ENCODE measurements around the gene ACTL8.
"Not testable (repeated sequence)": the region's sequence is repeated elsewhere in the genome, so short reads cannot be mapped to it uniquely, and the experiment has no call there.

ACTL8 gene

DNA sequence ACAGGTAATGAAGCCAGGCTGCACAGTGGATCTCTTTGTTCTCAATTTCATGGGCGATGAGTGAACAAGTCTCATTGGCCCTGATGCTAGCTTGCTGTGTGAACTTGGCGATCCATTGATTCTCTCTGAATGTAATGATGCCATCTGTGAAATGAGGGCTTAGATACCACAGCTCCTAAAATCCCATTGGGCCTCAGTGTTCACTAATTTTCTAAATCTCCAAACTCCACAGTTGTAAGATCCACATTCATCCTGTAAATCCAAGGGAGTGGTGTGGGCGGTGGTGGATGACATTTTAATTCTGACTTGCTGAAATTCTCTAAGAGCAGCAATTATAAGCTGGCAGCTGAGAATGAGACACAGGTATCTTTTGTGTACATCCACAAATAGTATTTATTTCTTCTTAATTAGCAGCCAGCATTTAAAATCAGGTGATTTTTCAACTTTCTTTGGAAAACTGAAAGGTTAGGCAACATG, 9.6 kb upstream of the ACTL8 start:
- Mint-ChIP-seq H3K4me3 (no peak overlapping the region), H3K36me3 (no peaks in the 10 kb centered on the region), H3K9me3 (no peaks in the 10 kb centered on the region), H3K27me3 (peaks cover 27% of the 10 kb centered on the region), H3K4me1 (no peaks in the 10 kb centered on the region), H3K27ac (no peak overlapping the region)
- ATAC-seq, result no peak

DNA sequence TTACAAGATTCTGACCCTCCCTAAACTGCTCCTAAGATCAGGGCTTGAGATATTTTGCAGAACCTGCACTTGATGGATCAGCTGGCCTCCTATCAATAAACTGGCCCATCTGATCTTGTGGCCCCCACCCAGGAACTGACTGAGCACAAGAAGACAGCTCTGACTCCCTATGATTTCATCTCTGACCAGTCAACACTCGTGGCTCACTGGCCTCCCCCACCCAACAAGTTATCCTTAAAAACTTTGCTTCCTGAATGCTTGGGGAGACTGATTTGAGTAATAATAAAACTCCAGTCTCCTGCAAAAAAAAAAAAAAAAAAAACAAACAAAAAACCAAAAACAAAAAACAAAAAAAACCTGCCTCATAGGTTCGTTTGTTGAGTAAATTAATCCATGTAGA, 8.9 kb upstream of the ACTL8 start:
- H3K27ac Mint-ChIP-seq, H3K36me3 Mint-ChIP-seq, H3K4me3 Mint-ChIP-seq, H3K4me1 Mint-ChIP-seq, ATAC-seq, H3K9me3 Mint-ChIP-seq: not testable (repeated sequence)
- peaks cover 20% of the 10 kb centered on the region for H3K27me3 Mint-ChIP-seq

DNA sequence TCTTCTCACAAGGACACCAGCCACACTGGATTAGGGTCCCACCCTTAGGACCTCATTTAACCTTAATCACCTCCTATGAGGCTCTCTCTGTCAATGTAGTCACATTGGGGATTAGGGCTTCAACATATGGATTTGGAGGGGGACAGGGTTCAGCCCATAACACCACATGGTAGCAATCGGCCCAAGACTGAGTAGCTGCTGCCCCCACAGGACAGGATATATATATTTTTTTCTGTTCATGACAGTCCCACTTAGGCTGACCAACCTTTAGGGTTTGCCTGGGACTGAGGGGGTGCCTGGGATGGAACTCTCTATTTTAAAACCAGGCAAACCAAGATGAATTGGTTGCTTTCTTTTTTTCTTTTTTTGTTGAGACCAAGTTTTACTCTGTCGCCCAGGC, 8.2 kb upstream of the ACTL8 start:
- no peak overlapping the region for H3K27ac Mint-ChIP-seq
- no peaks in the 10 kb centered on the region for H3K4me1 Mint-ChIP-seq
- H3K4me3 Mint-ChIP-seq, result no peak overlapping the region
- no peak for ATAC-seq
- no peaks in the 10 kb centered on the region for H3K9me3 Mint-ChIP-seq
- H3K27me3 Mint-ChIP-seq, result peaks cover 13% of the 10 kb centered on the region
- no peaks in the 10 kb centered on the region for H3K36me3 Mint-ChIP-seq

DNA sequence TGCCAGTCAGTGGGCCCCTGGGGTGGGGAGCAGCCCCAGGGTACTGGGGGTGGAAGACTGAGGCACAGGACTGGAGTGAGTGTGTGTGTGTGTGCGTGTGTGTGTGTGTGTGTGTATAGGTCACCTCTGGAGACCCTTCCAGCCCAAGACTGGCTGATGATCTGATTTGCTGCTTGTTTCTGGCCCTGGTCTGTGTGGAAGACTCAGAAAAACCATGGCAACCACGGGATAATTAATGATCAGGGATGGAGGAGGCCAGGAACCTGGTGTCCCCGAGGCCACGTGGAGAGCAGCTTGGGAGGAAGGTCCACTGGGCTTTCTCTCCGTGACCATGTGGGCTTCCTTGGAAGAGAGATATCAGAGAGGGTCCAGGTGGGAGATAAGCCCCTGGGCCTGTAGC, 4.8 kb upstream of the ACTL8 start:
- H3K36me3 Mint-ChIP-seq, result no peaks in the 10 kb centered on the region
- H3K27ac Mint-ChIP-seq, result no peak overlapping the region
- no peaks in the 10 kb centered on the region for H3K4me1 Mint-ChIP-seq

DNA sequence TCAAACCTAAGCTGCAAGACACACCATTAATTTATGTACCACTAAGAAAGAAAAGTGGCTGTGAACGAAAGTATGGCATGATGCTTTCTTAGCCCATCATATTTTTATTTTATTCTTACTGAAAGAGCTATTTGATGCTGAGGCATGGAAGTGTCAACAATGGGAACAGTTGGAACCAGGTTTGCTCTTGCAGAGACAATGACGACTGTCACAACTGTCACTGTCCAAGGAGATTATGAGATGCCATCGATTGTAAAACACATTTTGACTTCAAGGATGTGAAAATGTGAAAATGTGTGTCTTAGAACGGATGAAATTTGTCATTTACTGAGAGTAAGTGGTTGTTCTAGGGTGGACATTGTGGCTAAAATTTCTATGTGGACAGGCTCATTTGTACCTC, 2.8 kb upstream of the ACTL8 start:
- Mint-ChIP-seq H3K4me3 (no peak overlapping the region), H3K27me3 (peaks cover 14% of the 10 kb centered on the region), H3K9me3 (peaks cover 14% of the 10 kb centered on the region), H3K27ac (no peak overlapping the region), H3K36me3 (no peaks in the 10 kb centered on the region), H3K4me1 (no peaks in the 10 kb centered on the region)
- no peak for ATAC-seq

More for the DNA sequence above, 4.8 kb upstream of the ACTL8 start:
- ATAC-seq, result no peak
- Mint-ChIP-seq H3K27me3 (peaks cover 19% of the 10 kb centered on the region), H3K4me3 (no peak overlapping the region), H3K9me3 (peaks cover 8% of the 10 kb centered on the region)

DNA sequence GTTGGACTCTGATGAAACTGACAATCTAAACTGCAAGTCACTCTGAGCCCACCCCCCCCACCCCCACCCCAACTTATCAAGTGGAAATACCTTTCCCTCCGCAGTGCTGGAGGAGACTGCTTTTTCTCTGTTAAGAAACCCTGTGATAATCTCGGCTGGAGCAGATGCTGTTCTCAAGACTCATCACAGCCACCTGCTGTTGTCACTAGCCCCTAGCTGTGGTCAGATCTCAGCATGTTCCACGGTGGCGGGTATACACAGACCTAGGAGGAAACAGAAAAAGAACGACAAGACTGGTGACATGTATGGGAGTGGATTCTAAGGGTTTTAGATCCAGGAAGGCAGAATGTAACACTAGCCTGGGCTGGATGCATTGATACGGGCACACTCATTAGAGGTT, 2.3 kb downstream of the ACTL8 start:
- no peak overlapping the region for H3K27ac Mint-ChIP-seq
- peaks cover 6% of the 10 kb centered on the region for H3K36me3 Mint-ChIP-seq
- no peaks in the 10 kb centered on the region for H3K4me1 Mint-ChIP-seq
- H3K27me3 Mint-ChIP-seq, result peaks cover 8% of the 10 kb centered on the region
- H3K9me3 Mint-ChIP-seq, result peaks cover 38% of the 10 kb centered on the region
- no peak overlapping the region for H3K4me3 Mint-ChIP-seq
- no peak for ATAC-seq

DNA sequence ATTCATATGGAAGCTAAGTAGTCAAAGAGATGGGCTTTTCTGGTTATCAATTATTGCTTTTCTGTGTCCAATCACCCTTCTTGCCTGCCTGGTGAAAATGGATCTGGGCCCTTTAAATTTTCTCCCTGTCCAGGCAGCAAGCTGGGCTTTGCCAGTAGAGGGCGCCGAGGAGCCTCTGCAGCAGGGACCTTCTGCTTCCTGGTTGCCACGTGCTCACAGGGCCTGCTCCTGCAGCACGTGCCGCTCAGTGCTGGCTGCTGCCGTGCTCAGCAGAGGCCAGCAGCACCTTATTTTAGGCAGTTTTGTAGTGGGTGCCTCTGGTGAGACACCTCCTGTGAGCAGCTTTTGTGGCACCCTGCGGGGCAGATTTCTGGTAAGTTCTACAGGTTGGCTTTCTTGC, 4.0 kb downstream of the ACTL8 start:
- Mint-ChIP-seq H3K9me3 (peaks cover 30% of the 10 kb centered on the region), H3K27ac (no peak overlapping the region), H3K36me3 (peaks cover 6% of the 10 kb centered on the region), H3K27me3 (peaks cover 9% of the 10 kb centered on the region), H3K4me3 (no peak overlapping the region), H3K4me1 (no peaks in the 10 kb centered on the region)
- ATAC-seq, result no peak

DNA sequence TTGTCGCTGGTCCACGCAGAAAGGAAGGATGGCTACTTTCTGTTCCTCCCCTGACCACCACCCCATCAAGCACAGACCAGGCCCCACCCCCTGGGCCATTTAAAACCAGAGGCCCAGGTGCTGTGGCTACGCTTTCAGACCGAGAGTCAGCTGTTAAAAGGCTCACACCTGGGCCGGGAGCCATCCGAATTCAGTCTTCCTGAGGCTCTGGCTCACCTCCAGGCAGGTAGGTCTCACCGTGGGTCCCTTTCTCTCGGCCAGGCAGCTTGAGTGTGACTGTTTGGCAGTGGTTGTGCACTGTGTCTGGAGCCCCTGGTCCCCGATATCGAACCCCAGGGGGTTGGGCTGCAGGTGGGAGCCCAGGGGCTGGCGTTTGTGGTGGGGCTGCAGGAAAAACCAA, 7.2 kb downstream of the ACTL8 start:
- H3K4me1 Mint-ChIP-seq, result no peaks in the 10 kb centered on the region
- H3K27me3 Mint-ChIP-seq, result peaks cover 36% of the 10 kb centered on the region
- peaks cover 24% of the 10 kb centered on the region for H3K9me3 Mint-ChIP-seq

DNA sequence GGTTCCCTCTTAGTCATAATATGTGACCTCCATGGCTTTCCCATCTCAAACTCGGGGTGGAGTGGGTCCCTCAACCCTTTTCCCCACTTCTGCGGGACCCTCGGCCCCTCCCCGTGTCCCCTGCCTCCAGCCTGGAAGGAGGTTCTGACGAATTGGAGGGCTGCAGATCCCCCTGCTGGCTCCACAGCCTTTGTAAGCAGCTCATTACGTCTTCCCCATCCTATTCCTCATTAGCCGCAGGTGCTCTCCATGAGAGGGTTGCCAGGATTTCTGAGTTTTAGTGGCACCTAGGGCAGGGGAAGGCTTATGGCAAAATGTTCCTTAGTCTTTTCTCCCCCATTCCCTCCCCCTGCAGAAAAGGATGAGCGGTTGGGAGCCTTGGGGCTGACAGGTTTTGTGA, 8.3 kb downstream of the ACTL8 start:
- no peak overlapping the region for H3K4me3 Mint-ChIP-seq
- no peak for ATAC-seq
- H3K9me3 Mint-ChIP-seq, result peaks cover 15% of the 10 kb centered on the region
- H3K27me3 Mint-ChIP-seq, result peaks cover 41% of the 10 kb centered on the region
- peaks cover 6% of the 10 kb centered on the region for H3K36me3 Mint-ChIP-seq
- no peaks in the 10 kb centered on the region for H3K4me1 Mint-ChIP-seq
- H3K27ac Mint-ChIP-seq, result no peak overlapping the region

More for the DNA sequence above, 7.2 kb downstream of the ACTL8 start:
- no peak for ATAC-seq
- Mint-ChIP-seq H3K36me3 (peaks cover 6% of the 10 kb centered on the region), H3K4me3 (no peak overlapping the region), H3K27ac (no peak overlapping the region)

DNA sequence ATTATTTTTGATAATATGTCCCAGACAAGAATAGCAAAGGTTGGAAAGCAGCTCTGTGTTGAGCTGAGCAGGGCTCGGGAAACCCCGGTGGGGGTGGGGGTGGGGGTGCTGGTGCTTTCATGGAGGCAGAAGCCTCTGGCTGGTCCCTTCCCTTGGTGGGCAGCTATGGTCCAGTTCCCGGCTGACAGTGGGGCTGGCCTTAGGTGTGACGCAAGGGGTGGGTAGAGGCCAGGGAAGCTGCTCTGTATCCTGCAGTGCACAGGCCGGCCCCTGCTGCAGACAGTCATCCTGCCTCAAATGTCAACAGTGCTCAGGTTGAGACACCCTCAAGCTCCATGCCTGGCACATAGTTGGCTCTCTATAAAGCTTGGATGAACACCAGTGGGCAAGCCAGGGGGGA, 8.9 kb downstream of the ACTL8 start:
- H3K27ac Mint-ChIP-seq, result no peak overlapping the region
- no peak for ATAC-seq
- no peaks in the 10 kb centered on the region for H3K4me1 Mint-ChIP-seq
- H3K27me3 Mint-ChIP-seq, result peaks cover 45% of the 10 kb centered on the region
- no peak overlapping the region for H3K4me3 Mint-ChIP-seq
- H3K36me3 Mint-ChIP-seq, result peaks cover 6% of the 10 kb centered on the region
- H3K9me3 Mint-ChIP-seq, result peaks cover 11% of the 10 kb centered on the region

DNA sequence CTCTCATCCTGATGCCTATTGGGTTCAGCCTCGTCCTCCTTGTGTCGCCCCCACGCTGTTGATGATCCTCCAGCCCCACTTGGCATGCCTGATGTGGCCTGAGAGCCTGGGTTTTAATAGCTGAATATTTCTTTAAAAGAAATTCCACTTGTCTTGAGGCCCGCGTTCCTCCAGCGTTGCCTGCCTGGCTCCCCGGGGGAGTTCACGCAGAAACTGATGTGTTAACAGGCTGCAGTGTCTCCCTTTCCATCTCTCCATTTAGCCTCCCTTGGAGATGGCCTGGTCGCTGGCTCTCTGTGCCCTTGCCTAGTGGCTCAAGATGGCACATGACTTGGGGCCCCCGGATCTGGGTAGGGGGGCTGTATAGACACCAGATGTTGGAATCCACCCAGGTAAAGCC, 9.5 kb downstream of the ACTL8 start:
- Mint-ChIP-seq H3K27me3 (peaks cover 45% of the 10 kb centered on the region), H3K9me3 (peaks cover 11% of the 10 kb centered on the region)

DNA sequence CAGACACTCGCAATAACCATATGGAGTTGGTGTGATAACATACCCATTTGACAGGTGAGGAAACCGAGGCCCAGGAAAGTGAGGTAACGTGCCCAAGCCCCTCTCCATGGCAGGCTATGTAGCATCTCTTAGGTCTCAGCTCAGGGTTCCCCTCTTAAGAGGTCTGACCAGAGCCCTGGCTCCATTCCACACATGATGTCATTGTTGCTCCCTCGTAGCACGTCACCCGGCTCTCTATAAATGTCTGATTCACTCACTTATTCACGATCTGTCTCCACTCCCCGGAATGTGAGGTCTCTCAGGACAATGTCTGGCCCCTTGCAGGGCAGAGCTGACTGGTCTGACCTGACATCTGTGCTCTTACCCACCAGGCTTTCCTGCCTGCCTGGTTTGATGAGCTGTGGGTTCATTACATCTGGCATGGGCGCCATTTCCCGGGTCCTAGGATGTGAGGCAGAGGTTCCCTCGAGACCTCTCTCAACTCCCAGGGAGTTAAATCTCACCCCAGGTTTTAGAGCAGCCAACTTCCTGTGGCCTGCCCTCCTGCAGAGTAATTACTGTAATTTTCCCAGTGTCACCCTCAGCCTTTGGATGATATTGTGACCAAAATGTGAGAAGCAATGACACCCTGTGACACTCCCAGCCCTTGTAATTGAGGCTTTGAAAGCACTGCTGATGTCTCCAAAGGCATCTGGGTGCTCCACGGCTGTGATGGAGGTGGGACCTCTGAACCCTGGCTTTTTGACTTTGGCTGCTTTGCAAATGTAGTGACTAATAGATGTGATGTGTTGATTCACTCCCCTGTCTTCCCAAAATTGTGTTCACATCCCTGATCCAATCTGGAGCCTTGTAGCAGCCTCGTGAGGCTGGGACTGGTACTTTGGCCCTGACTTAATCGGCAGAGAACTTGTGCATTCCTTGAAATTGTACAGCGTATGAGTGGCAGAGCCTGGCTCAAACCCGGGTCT, 10.6 kb downstream of the ACTL8 start:
- Mint-ChIP-seq H3K9me3 (peaks cover 2% of the 10 kb centered on the region), H3K4me1 (no peaks in the 10 kb centered on the region), H3K27me3 (peaks cover 45% of the 10 kb centered on the region), H3K27ac (no peak overlapping the region), H3K4me3 (no peak overlapping the region), H3K36me3 (no peaks in the 10 kb centered on the region)
- ATAC-seq, result no peak

More for the DNA sequence above, 9.5 kb downstream of the ACTL8 start:
- H3K27ac Mint-ChIP-seq, result no peak overlapping the region
- no peaks in the 10 kb centered on the region for H3K4me1 Mint-ChIP-seq
- no peak for ATAC-seq
- H3K4me3 Mint-ChIP-seq, result no peak overlapping the region
- H3K36me3 Mint-ChIP-seq, result peaks cover 6% of the 10 kb centered on the region

DNA sequence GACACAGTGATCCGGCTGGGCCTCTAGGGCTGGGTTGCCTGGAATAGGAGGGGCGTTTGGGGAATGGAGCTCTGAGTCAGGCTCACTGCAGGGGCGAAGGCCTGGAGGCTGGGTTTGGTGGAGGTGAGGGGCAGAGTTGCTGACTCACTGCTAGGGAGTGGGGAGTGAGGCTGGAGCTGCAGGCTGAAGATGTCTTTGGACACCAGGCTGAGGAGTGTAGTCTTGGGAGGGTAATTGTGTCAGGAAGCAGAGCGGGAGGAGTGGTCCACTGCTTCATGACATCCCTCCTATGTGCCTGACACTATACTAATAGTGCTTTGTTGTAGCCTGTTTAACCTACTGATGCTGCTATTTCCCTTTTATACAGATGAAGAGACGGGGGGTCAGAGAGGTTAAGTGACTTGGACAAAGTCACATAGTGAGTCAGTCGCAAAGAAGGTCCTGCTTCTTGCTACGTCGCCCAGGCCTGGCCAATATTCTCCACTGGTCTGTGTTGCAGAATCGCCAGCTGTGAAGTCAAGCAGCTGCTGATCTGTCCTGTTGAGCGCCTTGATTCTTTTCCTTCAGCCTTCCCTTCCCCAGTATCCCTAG, 13.6 kb downstream of the ACTL8 start:
- no peak overlapping the region for H3K27ac Mint-ChIP-seq
- H3K36me3 Mint-ChIP-seq, result no peaks in the 10 kb centered on the region
- H3K27me3 Mint-ChIP-seq, result peaks cover 38% of the 10 kb centered on the region
- ATAC-seq, result peak; percentile 21
- no peak overlapping the region for H3K4me3 Mint-ChIP-seq
- H3K4me1 Mint-ChIP-seq, result no peaks in the 10 kb centered on the region
- H3K9me3 Mint-ChIP-seq, result no peaks in the 10 kb centered on the region

DNA sequence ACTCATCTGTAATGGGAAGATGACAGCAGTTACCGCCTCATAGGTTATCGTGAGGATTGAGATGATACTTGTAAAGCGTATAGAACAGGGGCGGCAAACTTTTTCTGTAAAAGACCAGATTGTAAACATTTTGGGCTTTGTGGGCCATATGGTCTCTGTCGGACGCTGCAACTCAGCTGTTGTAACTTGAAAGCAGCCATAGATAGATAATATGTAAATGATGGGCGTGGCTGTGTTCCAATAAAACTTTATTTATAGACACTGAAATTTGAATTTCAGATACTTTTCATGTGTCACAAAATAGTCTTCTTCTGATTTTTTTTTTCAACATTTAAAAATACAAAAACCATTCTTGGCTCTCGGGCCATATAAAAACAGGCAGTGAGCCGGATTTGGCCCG, 15.8 kb downstream of the ACTL8 start:
- Mint-ChIP-seq H3K27me3 (peaks cover 35% of the 10 kb centered on the region), H3K27ac (no peak overlapping the region), H3K4me1 (no peaks in the 10 kb centered on the region), H3K36me3 (no peaks in the 10 kb centered on the region), H3K4me3 (no peak overlapping the region), H3K9me3 (no peaks in the 10 kb centered on the region)
- ATAC-seq, result no peak

DNA sequence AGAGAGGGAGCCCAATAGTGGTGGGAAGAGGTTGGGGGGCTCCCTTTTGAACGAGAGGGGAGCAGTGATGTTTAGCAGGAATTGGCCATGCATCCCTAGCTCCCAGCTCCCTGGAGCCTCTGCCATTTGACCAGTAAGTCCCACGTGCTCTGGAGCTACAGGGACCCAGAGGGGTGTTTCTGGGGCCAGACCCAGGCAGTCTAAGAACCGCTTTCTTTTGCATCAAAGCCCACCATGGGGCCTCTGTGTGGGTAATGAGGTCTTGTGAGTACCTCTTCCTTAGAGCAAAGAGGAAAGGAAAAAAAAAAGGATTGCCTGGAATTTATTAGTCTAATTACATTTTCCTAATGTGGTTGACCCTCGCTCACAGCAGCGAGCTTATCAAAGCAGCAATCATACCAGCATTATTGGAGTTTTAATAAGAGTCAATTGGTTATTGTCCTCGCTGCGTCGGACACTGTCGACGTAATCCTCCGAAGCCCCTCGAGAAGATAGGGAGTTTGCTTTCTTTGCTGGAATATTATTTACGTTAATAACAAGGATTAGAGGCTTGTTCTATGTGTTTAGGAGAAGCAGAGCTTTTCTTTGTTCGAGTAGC, 17.6 kb downstream of the ACTL8 start:
- H3K27me3 Mint-ChIP-seq, result peaks cover 29% of the 10 kb centered on the region
- no peak overlapping the region for H3K4me3 Mint-ChIP-seq
- H3K27ac Mint-ChIP-seq, result no peak overlapping the region
- no peaks in the 10 kb centered on the region for H3K4me1 Mint-ChIP-seq
- H3K9me3 Mint-ChIP-seq, result no peaks in the 10 kb centered on the region
- no peak for ATAC-seq
- no peaks in the 10 kb centered on the region for H3K36me3 Mint-ChIP-seq

All from stimulated activated memory B cell treated with anti-CD40 and anti-IgM and Interleukin-4, amounts not matched to agents 10 μg/mL and 1 μg/mL and 100 μg/mL, for 72 hours (primary cell).